ENCODE measurements around the gene USF3. TPM values are rescaled to one million over a fixed set of nuclear protein-coding genes. Genes with fewer than 3 reads are reported as not detected.

USF3 gene
- total RNA-seq, 4 donors from 2014 or later = 11.5 to 18.3 (median 12.6) TPM

DNA sequence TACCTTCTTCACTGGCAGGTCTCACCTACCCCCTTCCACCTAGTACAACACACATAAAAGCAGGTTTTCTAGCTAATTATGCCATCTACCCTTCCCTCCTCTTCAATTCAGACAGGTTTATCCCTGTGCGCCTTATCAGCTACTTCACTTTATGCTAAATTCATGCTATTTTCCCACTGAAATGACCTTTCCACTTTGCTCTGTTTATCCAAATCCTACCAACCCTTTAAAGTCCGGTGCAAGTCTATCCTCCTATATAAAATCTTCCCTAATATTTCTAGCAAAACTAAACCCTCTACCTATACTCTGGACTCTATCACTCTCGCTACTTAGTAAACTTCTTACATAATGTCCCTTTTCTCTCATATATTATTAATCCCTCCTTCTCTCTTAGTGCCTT, 6.0 kb downstream of the USF3 start:
- no peak overlapping the region for H3K4me3 ChIP-seq
- WGBS, 2 donors = 93 to 96% methylated on average over 3 of the region's 3 CpGs
- peaks cover 9 to 24% (median 9%) of the 10 kb centered on the region in 3 donors for H3K4me1 ChIP-seq
- DNase-seq = no peak
- peaks cover 0 to 18% (median 0%) of the 10 kb centered on the region in 3 donors for H3K36me3 ChIP-seq
- no peak overlapping the region for H3K27ac ChIP-seq
- intact Hi-C loops (cut with DNase I) = no loop called here
- TF ChIP-seq, protein P1, sequence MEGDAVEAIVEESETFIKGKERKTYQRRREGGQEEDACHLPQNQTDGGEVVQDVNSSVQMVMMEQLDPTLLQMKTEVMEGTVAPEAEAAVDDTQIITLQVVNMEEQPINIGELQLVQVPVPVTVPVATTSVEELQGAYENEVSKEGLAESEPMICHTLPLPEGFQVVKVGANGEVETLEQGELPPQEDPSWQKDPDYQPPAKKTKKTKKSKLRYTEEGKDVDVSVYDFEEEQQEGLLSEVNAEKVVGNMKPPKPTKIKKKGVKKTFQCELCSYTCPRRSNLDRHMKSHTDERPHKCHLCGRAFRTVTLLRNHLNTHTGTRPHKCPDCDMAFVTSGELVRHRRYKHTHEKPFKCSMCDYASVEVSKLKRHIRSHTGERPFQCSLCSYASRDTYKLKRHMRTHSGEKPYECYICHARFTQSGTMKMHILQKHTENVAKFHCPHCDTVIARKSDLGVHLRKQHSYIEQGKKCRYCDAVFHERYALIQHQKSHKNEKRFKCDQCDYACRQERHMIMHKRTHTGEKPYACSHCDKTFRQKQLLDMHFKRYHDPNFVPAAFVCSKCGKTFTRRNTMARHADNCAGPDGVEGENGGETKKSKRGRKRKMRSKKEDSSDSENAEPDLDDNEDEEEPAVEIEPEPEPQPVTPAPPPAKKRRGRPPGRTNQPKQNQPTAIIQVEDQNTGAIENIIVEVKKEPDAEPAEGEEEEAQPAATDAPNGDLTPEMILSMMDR (IDR thresholded peaks at IDR 0.05) = no peak
- TF ChIP-seq POLR2A (IDR thresholded peaks at IDR 0.05) = no peak
- no peaks in the 10 kb centered on the region for H3K27me3 ChIP-seq
- peaks cover 0 to under 1% (median 0%) of the 10 kb centered on the region in 3 donors for H3K9me3 ChIP-seq

DNA sequence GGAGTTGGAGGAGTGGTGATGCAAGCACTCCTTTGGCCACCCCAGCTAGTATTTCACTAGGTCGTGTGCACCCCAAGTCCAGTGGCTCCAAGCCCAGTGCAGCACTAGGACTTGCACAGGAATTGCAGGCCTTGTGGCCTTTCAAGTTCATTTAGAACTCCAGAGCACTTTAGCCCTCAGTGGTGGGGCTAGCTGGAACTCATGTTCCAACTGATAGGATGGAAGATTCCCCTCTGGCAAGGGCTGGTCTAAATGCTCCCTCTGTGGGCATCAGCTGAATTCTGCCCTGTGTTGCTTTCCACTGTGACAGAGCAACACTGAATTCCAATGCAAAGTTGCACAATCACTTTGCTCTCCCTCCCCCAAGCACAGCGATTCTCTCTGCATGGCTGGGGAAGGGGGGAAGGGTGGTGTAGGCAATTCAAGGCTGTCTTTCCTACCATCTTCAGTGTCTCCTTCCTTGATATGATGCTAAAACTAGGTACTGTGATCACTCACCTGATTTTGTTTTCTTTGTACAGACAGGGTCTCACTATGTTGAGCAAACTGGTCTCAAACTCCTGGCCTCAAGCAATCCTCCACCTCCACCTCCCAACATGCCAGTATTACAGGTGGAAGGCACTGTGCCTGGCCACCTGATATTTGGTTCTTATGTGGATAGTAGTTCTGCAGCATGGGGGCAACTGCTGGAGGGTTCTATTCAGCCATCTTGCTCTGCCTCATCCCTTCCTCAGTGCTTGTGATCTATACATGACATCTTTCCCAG, 10.3 kb downstream of the USF3 start:
- Histone ChIP-seq H3K27me3 (no peaks in the 10 kb centered on the region), H3K27ac (no peak overlapping the region), H3K36me3 (peaks cover 0 to 24% (median 0%) of the 10 kb centered on the region in 3 donors), H3K4me1 (no peaks in the 10 kb centered on the region), H3K4me3 (no peak overlapping the region), H3K9me3 (peaks cover 0 to 9% (median 0%) of the 10 kb centered on the region in 3 donors)
- intact Hi-C loops (cut with DNase I) = no loop called here
- DNase-seq = no peak
- TF ChIP-seq, protein P1 (IDR thresholded peaks at IDR 0.05) = no peak
- no peak for TF ChIP-seq POLR2A (IDR thresholded peaks at IDR 0.05)
- 50 to 86% methylated on average over 1 of the region's 2 CpGs for WGBS, 2 donors

DNA sequence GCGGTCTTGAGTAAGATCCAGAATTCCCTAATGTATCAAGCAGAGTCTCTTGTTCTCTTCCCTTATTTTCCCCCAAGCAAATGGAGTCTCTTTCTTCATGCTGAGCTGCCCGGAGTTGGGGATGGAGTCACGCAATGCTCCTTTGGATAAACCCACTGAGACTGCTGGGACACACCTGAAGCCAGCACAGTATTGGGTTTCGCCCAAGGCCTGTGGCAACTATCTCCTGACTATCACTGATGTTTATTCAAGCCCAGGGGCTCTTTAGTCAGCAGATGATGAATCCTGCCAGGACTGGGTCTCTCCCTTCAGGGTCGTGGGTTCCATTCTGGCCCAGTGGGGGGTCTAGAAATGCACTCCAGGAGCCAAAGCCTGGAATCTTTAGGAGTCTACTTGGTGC, 11.3 kb downstream of the USF3 start:
- H3K27ac ChIP-seq = no peak overlapping the region
- H3K4me3 ChIP-seq = no peak overlapping the region
- peaks cover 0 to 24% (median 0%) of the 10 kb centered on the region in 3 donors for H3K36me3 ChIP-seq
- no peaks in the 10 kb centered on the region for H3K4me1 ChIP-seq
- H3K27me3 ChIP-seq = no peaks in the 10 kb centered on the region
- intact Hi-C loops (cut with DNase I) = no loop called here
- 80 to 100% methylated on average over 3 to 5 of the region's 5 CpGs for WGBS, 2 donors
- DNase-seq = no peak
- H3K9me3 ChIP-seq = peaks cover 0 to 9% (median 0%) of the 10 kb centered on the region in 3 donors
- TF ChIP-seq POLR2A (IDR thresholded peaks at IDR 0.05) = no peak
- TF ChIP-seq, protein P1 (IDR thresholded peaks at IDR 0.05) = no peak

DNA sequence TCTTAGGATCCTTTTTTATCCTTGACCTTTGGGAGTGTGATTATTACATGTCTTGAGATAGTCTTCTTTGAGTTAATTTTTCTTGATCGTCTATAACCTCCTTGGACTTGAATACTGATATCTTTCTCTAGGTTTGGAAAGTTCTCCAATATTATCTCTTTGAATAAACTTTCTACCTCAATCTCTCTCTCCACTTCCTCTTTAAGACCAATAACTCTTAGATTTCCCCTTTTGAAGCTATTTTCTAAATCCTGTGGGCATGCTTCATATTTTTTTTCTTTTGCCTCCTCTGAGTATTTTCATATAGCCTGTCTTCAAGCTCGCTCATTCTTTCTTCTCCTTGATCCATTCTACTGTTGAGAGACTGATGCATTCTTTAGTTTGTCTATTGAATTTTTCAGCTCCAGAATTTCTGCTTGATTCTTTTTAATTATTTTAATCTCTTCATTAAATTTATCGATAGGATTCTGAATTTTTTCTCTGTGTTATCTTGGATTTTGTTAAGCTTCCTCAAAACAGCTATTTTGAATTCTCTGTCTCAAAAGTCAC, 12.1 kb downstream of the USF3 start:
- no peak for DNase-seq
- TF ChIP-seq, protein P1 (IDR thresholded peaks at IDR 0.05) = no peak
- TF ChIP-seq POLR2A (IDR thresholded peaks at IDR 0.05) = no peak
- Histone ChIP-seq H3K36me3 (peaks cover 0 to 24% (median 0%) of the 10 kb centered on the region in 3 donors), H3K9me3 (peaks cover 0 to 9% (median 0%) of the 10 kb centered on the region in 3 donors), H3K4me1 (no peaks in the 10 kb centered on the region), H3K27me3 (no peaks in the 10 kb centered on the region), H3K4me3 (no peak overlapping the region), H3K27ac (no peak overlapping the region)
- intact Hi-C loops (cut with DNase I) = no loop called here
- WGBS, 2 donors = 95 to 96% methylated on average over 3 of the region's 3 CpGs

DNA sequence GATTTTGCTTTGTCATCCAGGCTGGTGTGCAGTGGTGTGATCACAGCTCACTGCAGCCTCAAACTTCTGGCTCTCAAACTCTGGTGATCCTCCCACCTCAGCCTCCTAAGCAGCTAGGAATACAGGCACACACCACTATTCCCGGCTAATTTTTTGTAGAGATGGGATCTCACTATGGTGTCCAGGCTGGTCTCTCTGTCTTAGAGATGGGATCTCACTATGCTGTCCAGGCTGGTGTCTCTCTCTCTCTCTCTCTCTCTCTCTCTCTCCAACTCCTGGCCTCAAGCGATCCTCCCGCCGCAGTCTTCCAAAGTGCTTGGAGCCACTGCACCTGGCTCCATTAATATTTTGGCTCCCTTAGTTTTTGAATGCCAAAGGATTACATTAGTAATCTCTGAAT, 17.7 kb downstream of the USF3 start:
- DNase-seq = no peak
- Histone ChIP-seq H3K27ac (no peak overlapping the region), H3K4me3 (no peak overlapping the region), H3K4me1 (no peaks in the 10 kb centered on the region), H3K36me3 (peaks cover 0 to 36% (median 0%) of the 10 kb centered on the region in 3 donors), H3K27me3 (no peaks in the 10 kb centered on the region), H3K9me3 (no peaks in the 10 kb centered on the region)
- WGBS, 2 donors = 96 to 98% methylated on average over 4 of the region's 4 CpGs
- intact Hi-C loops (cut with DNase I) = no loop called here
- TF ChIP-seq, protein P1 (IDR thresholded peaks at IDR 0.05) = no peak
- TF ChIP-seq POLR2A (IDR thresholded peaks at IDR 0.05) = no peak

Measured in esophagus squamous epithelium (tissue), 5 donors.